ENCODE data around the gene PPP1R14C. TPM values are rescaled to one million over a fixed set of nuclear protein-coding genes. Genes with fewer than 3 reads are reported as not detected.

The PPP1R14C gene
- total and polyA plus RNA-seq, 10 of the 15 experiments (the other 5 are each of a cell fraction or from before 2014, with no cell fraction given) = 0.07 to 1.6 (median 0.13) TPM; not detected in 4

- Histone ChIP-seq H3K79me2 (ENCODE audit: control insufficient read depth, insufficient read depth, low read length) (no peaks in the 10 kb centered on the region), H3K9ac (ENCODE audit: control insufficient read depth, insufficient read depth, low read length) (no peak overlapping the region), H3K27ac (ENCODE audit: control insufficient read depth, insufficient read depth) (no peak overlapping the region), H3K4me3 (no peak overlapping the region), H4K20me1 (ENCODE audit: control insufficient read depth, insufficient read depth) (no peaks in the 10 kb centered on the region), H3K9me3 (replicated peaks; ENCODE audit: control insufficient read depth, insufficient read depth, low read length) (no peaks in the 10 kb centered on the region), H3K27me3 (replicated peaks in 1 of 2; ENCODE audit: control insufficient read depth in 2 of 2, insufficient read depth in 2 of 2, low read length in 1 of 2) (no peaks in the 10 kb centered on the region), H3K4me2 (ENCODE audit: control insufficient read depth, insufficient read depth) (no peak overlapping the region), H3K4me1 (ENCODE audit: control insufficient read depth, insufficient read depth, low read length) (no peaks in the 10 kb centered on the region), H2AFZ (ENCODE audit: control insufficient read depth, low read depth, low read length) (no peak overlapping the region), H3K36me3 (ENCODE audit: control insufficient read depth in 2 of 2, insufficient read depth in 2 of 2, low read length in 1 of 2) (no peaks in the 10 kb centered on the region)
- in situ Hi-C loops (cut with MboI) = no loop called here
- no peak for DNase-seq (ENCODE audit: low read depth, low spot score)
- CTCF ChIA-PET = interaction anchor here (1.7 kb wide), 1 partner anchor 191 kb away, joined by 5 read pairs; no protein-coding TSS in a partner anchor
- 10% methylated on average over 6 of the region's 6 CpGs for WGBS (ENCODE audit: insufficient coverage, insufficient replicate concordance, low lambda C conversion rate, missing lambda C conversion rate)
- intact Hi-C loops (cut with micrococcal nuclease; ENCODE audit: unreplicated experiment) = no loop called here
- ATAC-seq = no peak
- TF ChIP-seq STAT1 (conservative IDR thresholded peaks at IDR 0.05) (no peak), NRF1 (conservative IDR thresholded peaks at IDR 0.05; ENCODE audit: low read depth, low read length) (no peak), ZBED1 (IDR thresholded peaks at IDR 0.05; ENCODE audit: borderline replicate concordance) (no peak), BHLHE40 (IDR thresholded peaks at IDR 0.05; ENCODE audit: borderline replicate concordance in 1 of 2, low read depth in 2 of 2, low read length in 1 of 2) (no peak), HDAC2 (IDR thresholded peaks at IDR 0.05) (no peak), CREB1 (IDR thresholded peaks at IDR 0.05; ENCODE audit: low read depth) (no peak), NR2C1 (IDR thresholded peaks at IDR 0.05) (no peak), RCOR1 (conservative IDR thresholded peaks at IDR 0.05; ENCODE audit: low read depth, low read length) (no peak), SRF (IDR thresholded peaks at IDR 0.05; ENCODE audit: low read depth in 2 of 2, low read length in 2 of 2) (no peak), MYC (IDR thresholded peaks at IDR 0.05; ENCODE audit: insufficient read depth, insufficient read length, insufficient replicate concordance, low read length, severe bottlenecking) (no peak), ZBTB11 (CRISPR knock-in tag; IDR thresholded peaks at IDR 0.05) (no peak), BCLAF1 (IDR thresholded peaks at IDR 0.05) (no peak), CBFB (IDR thresholded peaks at IDR 0.05; ENCODE audit: low read depth) (no peak)
- POLR2A ChIA-PET = no interaction called here
- no TSS peak for BruUV-seq (replicated peaks)
- RAD21 ChIA-PET (ENCODE audit: unreplicated experiment) = no interaction called here
- no peak for FAIRE-seq
- SMC1A ChIA-PET (ENCODE audit: uncharacterized antibody, unreplicated experiment) = interaction anchor here (0.9 kb wide), 1 partner anchor 35 kb away, joined by 3 read pairs; no protein-coding TSS in a partner anchor
These were observed 128.8 kb downstream of the PPP1R14C start for GRCh38 chr6:150271501-150272263.

Measured in GM12878 (cell line).